ENCODE results near the gene CCDC107. TPM values are rescaled to one million over a fixed set of nuclear protein-coding genes. Genes with fewer than 3 reads are reported as not detected.

The CCDC107 gene
- total and polyA plus RNA-seq, 9 of the 15 experiments (the other 6 are each of a cell fraction or from before 2014, with no cell fraction given), result 0.35 to 11.3 (median 6.9) TPM; not detected in 1

- no peak for FAIRE-seq
- ATAC-seq, result no peak
- intact Hi-C loops (cut with micrococcal nuclease), result no loop called here
- H4K20me1 ChIP-seq (replicated peaks; ENCODE audit: control insufficient read depth, insufficient read depth, low read length), result no peaks in the 10 kb centered on the region
- H3K9me1 ChIP-seq (ENCODE audit: control insufficient read depth, insufficient read depth, low read length), result no peaks in the 10 kb centered on the region
- no TSS peak for BruUV-seq (replicated peaks)
- in situ Hi-C loops (cut with MboI), result no loop called here
- no peak overlapping the region for H3K9ac ChIP-seq (ENCODE audit: insufficient read depth in 1 of 2, low read depth in 2 of 2, low read length in 2 of 2)
- no peak overlapping the region for H3K4me3 ChIP-seq
- H3K27me3 ChIP-seq (ENCODE audit: control insufficient read depth in 2 of 2, insufficient read depth in 2 of 2, low read length in 2 of 2), result no peaks in the 10 kb centered on the region
- DNase-seq (ENCODE audit: extremely low read depth in 1 of 4, low spot score in 3 of 4), result no peak
- peaks cover 7% of the 10 kb centered on the region; the same call in 2 of the 3 replicates for H3K36me3 ChIP-seq (ENCODE audit: control insufficient read depth, insufficient read depth, low read length)
- TF ChIP-seq CBX1 (IDR thresholded peaks at IDR 0.05; ENCODE audit: low read depth), result no peak
- no peak for TF ChIP-seq SRSF3 (IDR thresholded peaks at IDR 0.05; ENCODE audit: insufficient read depth, low read length)
- no peak for TF ChIP-seq ETV6 (IDR thresholded peaks at IDR 0.05; ENCODE audit: borderline replicate concordance in 1 of 2, low read depth in 2 of 2, low read length in 1 of 2)
- TF ChIP-seq ETV6 (CRISPR knock-in tag; IDR thresholded peaks at IDR 0.05; ENCODE audit: borderline replicate concordance), result no peak
- TF ChIP-seq ZNF224 (CRISPR knock-in tag; IDR thresholded peaks at IDR 0.05), result no peak
- no peak for TF ChIP-seq NFE2L1 (tag; IDR thresholded peaks at IDR 0.05; ENCODE audit: borderline replicate concordance, low read depth)
- TF ChIP-seq ZNF449 (CRISPR knock-in tag; IDR thresholded peaks at IDR 0.05), result no peak
- no peak for TF ChIP-seq HNRNPUL1 (IDR thresholded peaks at IDR 0.05; ENCODE audit: low read length)
- no peak for TF ChIP-seq ETS1 (conservative IDR thresholded peaks at IDR 0.05; ENCODE audit: control insufficient read depth, low read depth, low read length)
- no peak for TF ChIP-seq SRF (CRISPR knock-in tag; IDR thresholded peaks at IDR 0.05)
- TF ChIP-seq KHSRP (IDR thresholded peaks at IDR 0.05), result no peak
- no peak for TF ChIP-seq OTX1 (CRISPR knock-in tag; IDR thresholded peaks at IDR 0.05)
- TF ChIP-seq ILF3 (IDR thresholded peaks at IDR 0.05; ENCODE audit: borderline replicate concordance), result no peak
- no peak for TF ChIP-seq SNAPC5 (CRISPR knock-in tag; IDR thresholded peaks at IDR 0.05)
- TF ChIP-seq ZNF707 (CRISPR knock-in tag; conservative IDR thresholded peaks at IDR 0.05), result no peak
- no peak for TF ChIP-seq ZNF589 (CRISPR knock-in tag; IDR thresholded peaks at IDR 0.05; ENCODE audit: low read depth)
- TF ChIP-seq TCF3 (CRISPR knock-in tag; IDR thresholded peaks at IDR 0.05), result no peak
- no peak overlapping the region for H3K27ac ChIP-seq (ENCODE audit: extremely low read depth, low read depth, low read length)
- no peak overlapping the region for H2AFZ ChIP-seq (ENCODE audit: low read depth, low read length)
- no peaks in the 10 kb centered on the region for H3K79me2 ChIP-seq (ENCODE audit: control insufficient read depth, insufficient read depth, low read length)
- no peaks in the 10 kb centered on the region for H3K9me3 ChIP-seq (replicated peaks; ENCODE audit: control insufficient read depth, insufficient read depth, low read depth, low read length)
- CTCF ChIA-PET (ENCODE audit: low intra/inter-chr PET ratio), result no interaction called here
- peaks cover 12 to 23% of the 10 kb centered on the region in 2 experiments; a peak in 4 of 5 replicates for H3K4me1 ChIP-seq (replicated peaks in 1 of 2; ENCODE audit: control insufficient read depth in 2 of 2, insufficient read depth in 2 of 2, low read length in 2 of 2)
- 18% methylated on average over 1 of the region's 2 CpGs for WGBS (ENCODE audit: insufficient coverage, low coverage, missing lambda C conversion rate)
- POLR2A ChIA-PET, result no interaction called here
- no peak overlapping the region for H3K4me2 ChIP-seq (ENCODE audit: insufficient read depth, low read length)
These were observed 30.0 kb downstream of the CCDC107 start for GRCh38 chr9:35687972-35688557.

Data from K562 (cell line).